H54 (cell line): ENCODE data around the gene SRGN.
A peak's percentile ranks its signal among the peaks of the same experiment; 100 is the strongest.

ENCODE experiments used
- DNase-seq: peaks from one replicate; pipeline ENCODE4 v3.0.0; 2011; ENCODE audit warnings: low spot score, mixed read lengths; ENCODE audit not compliant: insufficient read length
- FAIRE-seq: peaks from 3 replicates; lab custom pipeline; 2011; peaks lifted over from hg19 to GRCh38; lab: Jason Lieb, UNC
- POLR2A ChIP-seq: IDR thresholded peaks from 2 replicates; pipeline ENCODE4 v1.6.1; 2011; ENCODE audit warnings: low read depth, mild to moderate bottlenecking, low read length

The SRGN gene

DNA sequence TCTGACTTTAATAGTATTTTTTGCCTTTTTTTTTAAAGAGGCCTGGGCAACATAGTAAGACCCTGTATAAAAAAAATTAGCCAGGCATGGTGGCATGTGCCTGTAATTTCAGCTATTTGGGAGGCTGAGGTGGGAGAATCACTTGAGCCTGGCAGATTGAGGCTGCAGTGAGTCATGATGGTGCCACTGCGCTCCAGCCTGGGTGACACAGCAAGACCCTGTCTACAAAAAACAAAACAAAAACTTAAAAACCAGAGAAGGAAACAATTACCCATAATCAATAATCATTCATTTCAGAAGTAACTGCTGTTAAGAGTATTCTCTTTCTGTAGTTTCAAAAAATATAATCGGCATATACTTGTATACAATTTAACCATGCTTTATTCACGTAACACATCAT, 64.1 kb downstream of the SRGN start:
- TF ChIP-seq POLR2A, result no peak

DNA sequence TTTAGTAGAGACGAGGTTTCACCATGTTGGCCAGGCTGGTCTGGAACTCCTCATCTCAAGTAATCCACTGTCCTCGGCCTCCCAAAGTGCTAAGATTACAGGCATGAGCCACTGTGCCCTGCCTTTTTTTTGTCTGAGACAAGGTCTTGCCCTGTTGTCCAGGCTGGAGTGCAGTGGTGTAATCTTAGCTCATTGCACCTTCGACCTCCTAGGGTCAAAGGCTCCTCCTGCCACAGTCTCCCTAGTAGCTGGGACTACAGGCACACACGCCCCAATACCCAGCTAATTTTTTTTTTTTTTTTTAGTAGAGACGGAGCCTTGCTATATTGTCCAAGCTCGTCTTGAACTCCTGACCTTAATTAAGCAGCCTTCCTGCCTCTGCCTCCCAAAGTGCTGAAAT, 65.3 kb downstream of the SRGN start:
- TF ChIP-seq POLR2A, result no peak
- DNase-seq (no peak), FAIRE-seq (peak; percentile 11)

More for the DNA sequence above, 64.1 kb downstream of the SRGN start:
- FAIRE-seq, result peak; percentile 33
- no peak for DNase-seq
